HAP-1 (cell line): ENCODE measurements around the gene MLPH.

Experiments used
- DNase-seq, 2 experiments: peaks; one replicate each; pipeline ENCODE4 v3.0.0-alpha.2; 2016 to 2020; ENCODE audit warnings: low spot score in 2 of 2
- H3K27me3 ChIP-seq: fragments of 250-450 bp; sonication (Bioruptor Pico); 2 replicates; pipeline ENCODE4 v1.5.1; 2020; ENCODE audit warnings: low read depth, mild to moderate bottlenecking, moderate library complexity
- H3K36me3 ChIP-seq: fragments of 250-450 bp; sonication (Bioruptor Pico); replicated peaks from 2 replicates; pipeline ENCODE4 v1.5.1; 2020; ENCODE audit warnings: mild to moderate bottlenecking
- H3K4me1 ChIP-seq: fragments of 250-450 bp; sonication (Bioruptor Pico); 2 replicates; pipeline ENCODE4 v1.5.1; 2020; ENCODE audit warnings: mild to moderate bottlenecking
- H3K4me3 ChIP-seq: fragments of 250-450 bp; sonication (Bioruptor Pico); 2 replicates; pipeline ENCODE4 v1.5.1; 2020; ENCODE audit warnings: mild to moderate bottlenecking, moderate library complexity
- H3K9me3 ChIP-seq: fragments of 250-450 bp; sonication (Bioruptor Pico); 2 replicates; pipeline ENCODE4 v1.5.1; 2020; ENCODE audit warnings: mild to moderate bottlenecking, moderate library complexity
- in situ Hi-C: fragments of 300-500 bp; cut with MboI; formaldehyde crosslinking; loops from 3 replicates; pipeline ENCODE4 v1.14.3; 2020; ENCODE audit warnings: low sequenced_read_pairs, inconsistent platforms, mixed read lengths

Gene MLPH

DNA sequence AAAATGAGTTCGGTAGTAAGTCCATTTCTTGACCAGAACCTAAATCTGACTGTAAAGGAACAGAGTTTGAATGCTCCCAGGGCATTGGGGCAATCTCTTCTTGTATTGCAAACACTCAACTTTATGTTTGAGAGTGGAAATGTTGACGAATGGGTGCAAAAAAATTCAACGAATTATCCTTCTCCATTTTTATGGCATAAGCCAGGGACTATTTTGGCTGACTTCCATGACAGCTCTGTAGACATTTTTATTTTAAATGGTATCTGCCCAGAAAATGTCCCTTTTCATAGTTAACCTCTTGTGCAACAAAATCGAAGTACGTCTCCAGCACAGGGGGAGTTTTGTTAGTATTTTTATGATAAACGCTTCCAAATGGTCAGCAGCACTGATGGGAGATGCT lies 3.7 kb downstream of the MLPH start:
- in situ Hi-C loops, result no loop called here
- Histone ChIP-seq H3K4me1 (no peaks in the 10 kb centered on the region), H3K9me3 (peaks cover 7% of the 10 kb centered on the region; the same call in 1 of the 2 replicates), H3K4me3 (no peak overlapping the region), H3K27me3 (peaks cover 15% of the 10 kb centered on the region), H3K36me3 (no peaks in the 10 kb centered on the region)
- no peak for DNase-seq

DNA sequence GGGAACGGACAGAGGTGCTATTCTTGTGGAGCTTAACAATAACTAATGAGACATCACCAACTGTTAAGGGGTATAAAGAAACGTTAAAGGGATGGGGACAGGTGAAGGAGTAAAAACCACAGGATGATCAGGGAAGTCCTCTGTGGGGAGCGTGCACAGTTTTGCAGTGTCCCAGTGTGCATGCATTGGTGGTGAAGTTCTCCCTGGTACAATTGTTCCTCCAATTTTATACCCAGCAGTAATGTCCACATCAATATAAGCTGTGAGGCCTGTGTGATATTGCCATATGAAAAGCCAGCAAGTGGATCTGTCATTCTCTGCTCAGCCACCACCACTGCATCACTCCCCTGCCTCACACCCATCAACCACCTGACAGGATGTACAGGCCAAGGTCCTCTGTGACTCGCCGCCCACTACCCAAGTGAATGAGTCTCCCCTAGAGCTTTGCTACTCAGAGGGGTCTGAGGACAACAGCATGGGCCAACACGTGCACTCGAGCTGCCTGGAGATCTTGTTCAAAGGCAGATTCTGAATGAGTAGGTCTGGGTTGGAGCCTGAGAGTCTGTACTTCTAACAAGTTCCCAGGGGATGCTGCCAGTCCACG lies 4.6 kb downstream of the MLPH start:
- no peak for DNase-seq
- H3K4me3 ChIP-seq, result no peak overlapping the region
- in situ Hi-C loops, result no loop called here
- peaks cover 7% of the 10 kb centered on the region; the same call in 1 of the 2 replicates for H3K9me3 ChIP-seq
- H3K36me3 ChIP-seq, result no peaks in the 10 kb centered on the region
- H3K27me3 ChIP-seq, result peaks cover 15% of the 10 kb centered on the region
- H3K4me1 ChIP-seq, result no peaks in the 10 kb centered on the region

DNA sequence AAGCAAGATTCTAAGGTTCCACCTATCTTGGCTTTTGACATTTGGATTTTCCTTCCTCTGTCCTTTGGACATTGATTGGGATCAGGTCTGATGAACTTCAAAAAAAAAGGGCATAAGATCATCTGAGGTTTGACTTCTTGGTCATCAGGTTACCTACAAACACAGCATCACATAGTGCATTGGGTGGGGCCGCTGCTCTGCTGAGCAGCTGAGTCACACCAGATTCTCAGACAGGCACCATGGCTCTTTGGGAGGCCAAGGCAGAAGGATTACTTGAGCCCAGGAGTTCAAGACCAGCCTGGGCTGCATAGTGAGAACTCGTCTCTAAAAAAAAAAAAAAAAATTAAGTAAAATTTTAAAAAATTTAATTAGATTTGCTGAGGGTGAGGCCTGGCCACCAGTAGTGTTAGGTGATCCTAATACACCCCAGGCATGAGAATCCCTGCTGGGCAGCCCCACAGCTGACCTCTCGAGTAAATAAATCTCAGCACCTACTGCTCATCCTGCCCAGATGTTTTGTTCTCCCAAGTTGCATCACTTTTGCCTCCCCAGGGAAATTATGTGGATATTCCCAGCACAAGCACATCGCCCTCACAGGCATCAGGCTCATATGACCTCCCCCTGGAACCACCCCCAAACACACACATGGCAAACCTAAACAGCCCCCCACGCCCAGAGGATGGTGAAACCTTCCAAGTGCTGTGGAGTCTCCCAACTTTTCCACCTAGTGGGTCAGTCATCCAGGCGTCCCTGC lies 5.3 kb downstream of the MLPH start:
- in situ Hi-C loops, result no loop called here
- DNase-seq, result no peak
- Histone ChIP-seq H3K27me3 (peaks cover 12% of the 10 kb centered on the region), H3K4me3 (no peak overlapping the region), H3K9me3 (peaks cover 7% of the 10 kb centered on the region; the same call in 1 of the 2 replicates), H3K36me3 (no peaks in the 10 kb centered on the region), H3K4me1 (no peaks in the 10 kb centered on the region)

DNA sequence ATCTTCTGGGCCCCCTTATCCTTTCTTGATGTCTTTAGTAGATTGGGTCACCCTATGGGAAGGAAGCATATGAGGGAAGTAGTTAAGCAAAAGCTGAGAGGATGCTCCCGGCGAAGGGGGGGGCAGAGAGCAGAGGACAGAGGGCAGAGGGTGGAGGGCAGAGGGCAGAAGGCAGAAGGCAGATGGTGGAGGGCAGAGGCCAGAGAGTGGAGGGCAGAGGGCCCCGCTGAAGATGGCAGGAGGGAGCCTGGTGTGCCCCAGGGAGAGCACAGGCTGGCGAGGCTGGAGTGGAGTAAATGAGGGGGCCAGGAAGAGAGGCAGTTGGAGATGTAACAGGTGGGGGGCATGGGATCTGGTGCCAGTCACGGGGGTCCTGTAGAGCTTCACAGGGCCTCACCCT lies 7.0 kb downstream of the MLPH start:
- Histone ChIP-seq H3K36me3 (no peaks in the 10 kb centered on the region), H3K4me3 (no peak overlapping the region), H3K9me3 (peaks cover 7% of the 10 kb centered on the region; the same call in 1 of the 2 replicates), H3K27me3 (peaks cover 18% of the 10 kb centered on the region), H3K4me1 (no peaks in the 10 kb centered on the region)
- no peak for DNase-seq
- in situ Hi-C loops, result no loop called here

DNA sequence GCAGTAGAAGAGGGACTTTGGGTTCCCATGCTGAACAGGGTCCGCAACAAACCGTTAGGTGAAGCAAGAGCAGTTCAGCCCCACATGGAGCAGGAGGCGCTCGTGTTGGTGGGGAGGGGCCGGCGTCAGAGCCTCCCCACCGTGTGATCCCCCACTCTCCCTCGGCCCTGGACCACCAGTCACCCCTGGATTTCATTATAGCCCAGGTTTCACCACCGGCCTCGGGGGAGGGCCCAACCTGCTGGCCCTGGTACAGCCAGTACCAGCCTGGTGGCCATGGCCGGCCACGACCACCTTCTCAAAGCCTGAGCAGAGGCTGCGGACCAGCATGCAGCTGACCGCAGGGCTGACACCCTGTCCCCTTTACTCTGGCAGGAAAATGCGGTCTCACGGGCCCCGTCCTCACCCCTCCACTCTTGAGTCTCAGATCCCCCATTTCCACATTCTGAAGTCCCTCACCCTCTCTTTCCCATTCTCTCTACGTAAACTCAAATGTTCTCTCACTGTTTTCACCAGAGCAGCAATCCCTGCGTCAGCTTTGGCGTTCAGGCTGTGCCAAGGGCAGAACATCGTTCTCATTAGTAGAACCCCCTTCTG lies 8.6 kb downstream of the MLPH start:
- no peaks in the 10 kb centered on the region for H3K36me3 ChIP-seq
- H3K4me1 ChIP-seq, result no peaks in the 10 kb centered on the region
- in situ Hi-C loops, result no loop called here
- peaks cover 21% of the 10 kb centered on the region for H3K27me3 ChIP-seq
- no peak overlapping the region for H3K4me3 ChIP-seq
- peaks cover 7% of the 10 kb centered on the region; the same call in 1 of the 2 replicates for H3K9me3 ChIP-seq
- DNase-seq, result no peak

DNA sequence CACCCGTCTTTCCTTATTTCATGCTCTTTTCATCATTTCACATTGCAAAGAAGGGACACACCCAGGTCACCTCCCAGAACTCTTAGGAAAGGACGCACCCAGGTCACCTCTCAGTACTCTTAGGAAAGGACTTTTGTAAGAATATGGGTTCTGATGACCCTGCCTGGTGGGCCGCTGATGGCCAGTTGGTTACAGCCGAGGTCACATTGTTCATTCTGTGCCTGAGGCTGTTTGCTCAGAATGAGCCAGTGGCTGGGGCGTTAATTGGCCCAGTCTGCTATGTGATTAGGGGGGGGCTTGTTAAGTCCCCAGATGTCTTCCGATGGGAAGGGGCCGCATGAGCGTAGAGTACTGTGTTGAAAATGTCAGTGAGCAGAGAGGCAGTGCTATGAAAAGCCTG lies 9.4 kb downstream of the MLPH start:
- in situ Hi-C loops, result no loop called here
- no peaks in the 10 kb centered on the region for H3K36me3 ChIP-seq
- H3K4me1 ChIP-seq, result no peaks in the 10 kb centered on the region
- peaks cover 25% of the 10 kb centered on the region for H3K27me3 ChIP-seq
- DNase-seq, result no peak
- no peak overlapping the region for H3K4me3 ChIP-seq
- peaks cover 7% of the 10 kb centered on the region; the same call in 1 of the 2 replicates for H3K9me3 ChIP-seq

DNA sequence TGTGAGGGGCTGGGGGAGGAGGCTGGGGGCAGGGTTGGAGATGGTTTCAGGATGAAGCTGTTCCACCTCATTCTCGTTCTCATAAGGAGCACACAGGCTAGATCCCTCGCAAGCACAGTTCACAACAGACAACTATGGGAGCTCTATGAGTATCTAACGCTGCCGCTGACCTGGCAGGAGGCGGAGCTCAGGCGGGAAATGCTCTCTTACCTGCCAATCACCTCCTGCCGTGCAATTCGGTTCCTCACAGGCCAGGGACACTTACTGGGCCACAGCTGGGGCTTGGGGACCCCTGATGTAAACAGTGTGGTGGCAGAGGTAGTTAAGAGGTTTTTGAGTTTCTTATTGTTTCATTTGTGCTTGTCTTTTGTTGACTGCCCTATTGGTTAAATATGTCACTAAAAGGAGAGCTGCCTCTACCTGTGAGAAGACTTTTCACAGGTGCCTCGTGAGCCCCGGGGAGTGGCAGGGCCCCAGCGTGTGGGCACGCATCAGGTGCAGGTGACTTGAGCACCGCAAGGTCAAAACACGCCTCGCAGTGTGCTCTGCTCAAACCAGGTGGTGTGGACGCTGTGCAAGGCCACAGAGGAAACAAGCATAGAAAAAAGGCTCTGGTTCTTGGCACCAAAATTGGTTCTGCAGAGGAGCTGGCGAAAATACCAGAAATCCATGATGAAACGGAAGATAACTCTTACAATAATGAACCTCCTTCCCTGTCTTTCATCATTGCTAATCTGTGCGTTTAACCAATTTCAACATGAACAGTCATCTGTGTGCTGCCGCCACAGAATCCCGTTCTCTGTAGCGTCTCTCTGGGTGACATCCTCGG lies 10.2 kb downstream of the MLPH start:
- in situ Hi-C loops, result no loop called here
- Histone ChIP-seq H3K4me1 (no peaks in the 10 kb centered on the region), H3K9me3 (no peaks in the 10 kb centered on the region; the same call in 1 of the 2 replicates), H3K36me3 (no peaks in the 10 kb centered on the region), H3K27me3 (peaks cover 27% of the 10 kb centered on the region), H3K4me3 (no peak overlapping the region)
- DNase-seq, result no peak

DNA sequence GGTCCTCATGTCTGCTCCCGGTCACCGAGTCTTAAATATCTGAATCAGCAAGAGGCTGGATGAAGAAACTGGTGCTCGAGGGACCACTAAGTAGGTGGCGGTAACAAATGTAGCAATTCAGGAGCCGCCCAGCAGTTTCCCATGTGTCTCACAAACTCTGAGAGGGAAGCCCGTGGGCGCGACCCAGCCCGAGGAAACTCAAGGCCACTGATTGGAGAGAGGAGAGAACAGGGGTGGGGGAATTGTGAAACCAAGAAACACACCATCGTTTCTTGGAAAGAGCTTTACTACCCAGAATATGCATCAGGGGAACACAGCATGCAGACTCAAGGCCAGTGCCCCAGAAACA lies 10.8 kb downstream of the MLPH start:
- in situ Hi-C loops, result no loop called here
- Histone ChIP-seq H3K4me1 (no peaks in the 10 kb centered on the region), H3K4me3 (no peak overlapping the region), H3K27me3 (peaks cover 28% of the 10 kb centered on the region), H3K36me3 (no peaks in the 10 kb centered on the region), H3K9me3 (no peaks in the 10 kb centered on the region)
- DNase-seq, result no peak

DNA sequence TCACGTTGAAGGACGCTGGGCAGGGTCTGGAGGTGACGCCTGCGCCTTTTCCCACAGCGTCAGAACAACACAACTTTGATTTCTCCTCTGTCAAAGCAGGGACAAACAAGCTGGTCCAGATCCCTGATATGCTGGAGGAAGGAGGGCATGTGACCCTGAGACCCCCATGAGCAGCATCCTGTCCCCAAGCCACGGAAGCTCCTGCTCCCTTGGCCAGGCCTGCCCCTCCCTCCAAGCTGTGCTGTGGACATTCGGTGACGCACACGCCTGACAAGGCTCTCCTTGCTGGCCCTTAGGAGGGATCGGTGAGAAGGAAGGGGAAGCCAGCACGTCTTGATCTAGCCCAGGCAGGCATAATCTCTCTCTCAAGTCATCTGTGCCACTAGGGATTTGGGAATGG lies 11.3 kb downstream of the MLPH start:
- H3K27me3 ChIP-seq, result peaks cover 28% of the 10 kb centered on the region
- no peaks in the 10 kb centered on the region for H3K9me3 ChIP-seq
- H3K4me1 ChIP-seq, result no peaks in the 10 kb centered on the region
- H3K4me3 ChIP-seq, result no peak overlapping the region
- no peak for DNase-seq
- in situ Hi-C loops, result no loop called here
- H3K36me3 ChIP-seq, result no peaks in the 10 kb centered on the region

DNA sequence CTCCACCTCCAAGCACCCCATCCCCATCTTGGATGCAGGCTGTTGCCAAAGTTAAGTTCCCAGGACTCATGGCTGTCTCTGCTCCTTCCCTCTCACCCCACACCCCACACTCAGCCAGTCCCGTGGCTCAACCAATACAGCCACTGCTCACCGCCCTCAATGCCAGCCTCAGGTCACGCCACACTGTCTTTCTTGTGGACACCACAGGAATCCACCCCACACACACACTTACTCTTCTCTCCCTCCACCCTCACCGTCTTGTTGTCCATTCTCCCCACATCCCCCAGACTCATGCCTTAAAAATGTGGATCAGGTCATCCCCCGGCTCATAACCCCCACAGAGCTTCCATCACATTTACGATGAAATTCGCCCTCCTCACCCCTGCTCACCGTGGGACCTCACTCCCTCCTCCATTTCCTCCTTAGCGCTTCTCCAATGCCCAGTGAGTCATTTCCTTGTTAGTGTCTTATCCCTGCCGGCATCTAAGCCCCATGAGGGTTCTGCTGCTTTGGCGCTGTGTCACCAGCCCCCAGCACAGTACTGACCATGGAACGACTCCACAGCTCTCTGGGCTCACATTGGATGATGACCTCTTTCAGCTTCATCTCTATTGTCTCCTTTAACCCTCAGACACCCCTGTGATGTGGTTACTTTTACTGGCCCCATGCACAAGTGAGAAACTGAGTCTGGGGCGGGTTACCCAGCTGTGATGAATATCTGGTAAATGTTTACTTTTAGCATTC lies 13.8 kb downstream of the MLPH start:
- H3K36me3 ChIP-seq, result no peaks in the 10 kb centered on the region
- no peaks in the 10 kb centered on the region for H3K9me3 ChIP-seq
- no peaks in the 10 kb centered on the region for H3K4me1 ChIP-seq
- in situ Hi-C loops, result no loop called here
- DNase-seq, result no peak
- peaks cover 24% of the 10 kb centered on the region for H3K27me3 ChIP-seq
- no peak overlapping the region for H3K4me3 ChIP-seq

DNA sequence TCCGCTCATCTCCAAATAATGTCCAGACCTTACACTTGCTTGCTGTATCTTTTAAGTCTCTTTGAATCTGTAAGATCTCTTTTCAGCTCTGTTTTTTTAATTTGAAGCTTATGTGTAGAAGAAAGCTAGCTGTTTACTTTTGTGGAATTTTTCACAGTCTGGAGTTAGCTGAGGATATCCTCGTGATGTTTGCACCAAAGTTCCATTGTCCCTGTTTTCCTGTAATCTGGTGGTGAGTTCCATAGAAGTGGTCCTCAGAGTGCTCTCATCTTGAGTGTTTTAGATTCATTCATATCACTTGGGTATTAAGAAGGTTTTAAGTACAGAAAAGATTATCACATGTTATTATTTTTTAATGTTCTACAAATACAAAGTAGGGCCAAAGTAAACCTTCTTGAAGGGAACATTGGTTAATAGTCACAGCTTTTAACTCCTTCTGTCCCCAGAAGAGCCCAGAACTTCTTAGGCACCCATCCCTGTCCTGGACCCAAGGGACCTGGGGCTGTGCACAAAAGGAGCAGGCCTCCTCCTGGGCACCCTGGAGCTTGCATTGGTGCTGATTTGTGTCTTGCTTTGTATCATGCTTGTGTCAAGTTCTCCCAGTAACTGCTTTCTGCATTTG lies 15.0 kb downstream of the MLPH start:
- in situ Hi-C loops, result no loop called here

DNA sequence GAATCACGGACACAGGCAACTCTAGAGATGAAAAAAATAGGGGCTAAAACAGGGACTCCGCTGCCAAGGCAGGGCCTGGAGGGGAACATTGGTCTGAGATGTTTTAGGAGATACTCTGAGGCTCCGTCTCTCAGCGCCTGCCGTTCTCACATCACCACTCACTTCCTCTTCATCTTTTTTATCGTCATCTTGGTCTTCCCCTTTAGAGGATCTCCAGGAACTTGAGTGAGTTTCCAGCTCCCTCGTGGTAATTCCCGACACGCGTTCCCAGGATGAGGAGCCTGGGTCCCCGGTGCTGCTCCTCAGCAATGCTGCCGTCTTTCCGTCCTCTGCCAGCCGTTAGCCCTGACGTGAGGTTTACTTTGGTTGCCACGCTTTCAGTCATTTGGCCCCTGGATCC lies 16.1 kb downstream of the MLPH start:
- no peaks in the 10 kb centered on the region for H3K36me3 ChIP-seq
- no peak overlapping the region for H3K4me3 ChIP-seq
- H3K9me3 ChIP-seq, result no peaks in the 10 kb centered on the region
- DNase-seq, result no peak
- no peaks in the 10 kb centered on the region for H3K4me1 ChIP-seq
- H3K27me3 ChIP-seq, result peaks cover 29% of the 10 kb centered on the region
- in situ Hi-C loops, result no loop called here

More for the DNA sequence above, 15.0 kb downstream of the MLPH start:
- Histone ChIP-seq H3K4me3 (no peak overlapping the region), H3K4me1 (no peaks in the 10 kb centered on the region), H3K36me3 (no peaks in the 10 kb centered on the region), H3K27me3 (peaks cover 24% of the 10 kb centered on the region), H3K9me3 (no peaks in the 10 kb centered on the region)
- no peak for DNase-seq
